HEK293 (cell line): ENCODE data around the gene MYCN.
"Not testable (repeated sequence)": the region's sequence is repeated elsewhere in the genome, so short reads cannot be mapped to it uniquely, and the experiment has no call there.

ENCODE experiments used
- CTCF ChIA-PET: fragments of 350-600 bp; formaldehyde crosslinking; extraction: SDS; loops from one replicate; lab custom pipeline; 2021; ENCODE audit warnings: antibody characterized with exemption; lab: Yijun Ruan, JAX
- POLR2A ChIA-PET: fragments of 300-600 bp; formaldehyde crosslinking; extraction: SDS; loops from one replicate; lab custom pipeline; 2020; ENCODE audit warnings: antibody characterized with exemption, inconsistent platforms; lab: Yijun Ruan, JAX
- H3K27ac ChIP-seq: fragments of 200-500 bp; sonication (Bioruptor generic); 2 replicates; pipeline ENCODE4 v1.5.1; 2014; ENCODE audit warnings: low read depth, low read length, control low read depth, inconsistent platforms; ENCODE audit errors: extremely low read depth
- H3K36me3 ChIP-seq, 2 experiments: fragments of 200-500 bp in 1 of 2; sonication (Bioruptor generic) in 1 of 2; 1 replicate in 1 of 2; 2 replicates in 1 of 2; pipeline ENCODE4 v1.5.1; 2014 to 2017; ENCODE audit warnings: inconsistent platforms in 2 of 2, low read length in 2 of 2; ENCODE audit not compliant: control insufficient read depth in 2 of 2, insufficient read depth in 1 of 2
- H3K4me1 ChIP-seq: fragments of 200-500 bp; sonication (Bioruptor generic); 2 replicates; pipeline ENCODE4 v1.5.1; 2014; ENCODE audit warnings: mild to moderate bottlenecking, low read length, inconsistent platforms; ENCODE audit not compliant: control insufficient read depth, insufficient read depth
- H3K4me3 ChIP-seq: 2 replicates; pipeline ENCODE4 v1.5.1; 2011; ENCODE audit warnings: low read depth, mild to moderate bottlenecking, control low read depth, low read length, moderate library complexity
- H3K9me3 ChIP-seq: fragments of 200-500 bp; sonication (Bioruptor generic); 2 replicates; pipeline ENCODE4 v1.5.1; 2014; ENCODE audit warnings: low read depth, low read length, inconsistent platforms; ENCODE audit not compliant: control insufficient read depth, insufficient read depth
- HOXD13 ChIP-seq: sonication (generic); formaldehyde crosslinking; IDR thresholded peaks from 2 replicates; pipeline ENCODE4 v1.8.0; 2022; ENCODE audit warnings: missing genetic modification reagents, borderline replicate concordance
- KLF17 ChIP-seq: fragments of 450-650 bp; formaldehyde crosslinking; IDR thresholded peaks from 2 replicates; pipeline ENCODE4 v1.5.1; 2016; ENCODE audit warnings: missing biosample characterization, missing genetic modification characterization
- MYNN ChIP-seq: fragments of 450-650 bp; formaldehyde crosslinking; IDR thresholded peaks from 2 replicates; pipeline ENCODE4 v1.5.1; 2016; ENCODE audit warnings: missing biosample characterization, missing genetic modification characterization, borderline replicate concordance
- RBAK ChIP-seq: fragments of 450-650 bp; formaldehyde crosslinking; IDR thresholded peaks from 2 replicates; pipeline ENCODE4 v1.5.1; 2016; ENCODE audit warnings: missing biosample characterization, missing genetic modification characterization
- SP2 ChIP-seq: fragments of 450-650 bp; formaldehyde crosslinking; IDR thresholded peaks from 2 replicates; pipeline ENCODE4 v1.5.1; 2016; ENCODE audit warnings: missing biosample characterization, missing genetic modification characterization
- SP3 ChIP-seq: fragments of 450-650 bp; formaldehyde crosslinking; IDR thresholded peaks from 2 replicates; pipeline ENCODE4 v1.5.1; 2016; ENCODE audit warnings: missing biosample characterization, missing genetic modification characterization
- WT1 ChIP-seq: fragments of 450-650 bp; formaldehyde crosslinking; IDR thresholded peaks from 2 replicates; pipeline ENCODE4 v1.5.1; 2016; ENCODE audit warnings: missing biosample characterization, missing genetic modification characterization
- ZFP41 ChIP-seq: fragments of 450-650 bp; formaldehyde crosslinking; IDR thresholded peaks from 2 replicates; pipeline ENCODE4 v1.5.1; 2016; ENCODE audit warnings: missing biosample characterization, missing genetic modification characterization, borderline replicate concordance
- ZFP69B ChIP-seq: fragments of 450-650 bp; formaldehyde crosslinking; IDR thresholded peaks from 2 replicates; pipeline ENCODE4 v1.5.1; 2016; ENCODE audit warnings: missing biosample characterization, missing genetic modification characterization
- ZIC2 ChIP-seq: fragments of 450-650 bp; formaldehyde crosslinking; IDR thresholded peaks from 2 replicates; pipeline ENCODE4 v1.5.1; 2016; ENCODE audit warnings: missing biosample characterization, missing genetic modification characterization
- ZNF133 ChIP-seq: fragments of 450-650 bp; formaldehyde crosslinking; IDR thresholded peaks from 2 replicates; pipeline ENCODE4 v1.5.1; 2016; ENCODE audit warnings: missing biosample characterization, missing genetic modification characterization
- ZNF19 ChIP-seq: fragments of 450-650 bp; formaldehyde crosslinking; IDR thresholded peaks from 2 replicates; pipeline ENCODE4; 2016; ENCODE audit warnings: missing biosample characterization, missing genetic modification characterization, low read depth
- ZNF2 ChIP-seq: fragments of 450-650 bp; formaldehyde crosslinking; IDR thresholded peaks from 2 replicates; pipeline ENCODE4 v1.5.1; 2016; ENCODE audit warnings: missing biosample characterization, missing genetic modification characterization
- ZNF211 ChIP-seq: fragments of 450-650 bp; formaldehyde crosslinking; IDR thresholded peaks from 2 replicates; pipeline ENCODE4 v1.5.1; 2016; ENCODE audit warnings: low read depth, missing biosample characterization, missing genetic modification characterization
- ZNF248 ChIP-seq: fragments of 450-650 bp; formaldehyde crosslinking; IDR thresholded peaks from 2 replicates; pipeline ENCODE4 v1.5.1; 2017; ENCODE audit warnings: missing biosample characterization, missing genetic modification characterization
- ZNF274 ChIP-seq, 2 experiments: fragments of 200-500 bp in 1 of 2; fragments of 450-650 bp in 1 of 2; sonication (Bioruptor generic) in 1 of 2; formaldehyde crosslinking in 1 of 2; IDR thresholded peaks; 2 replicates each; pipeline versions ENCODE4 v1.5.1 to v1.6.1; 2014 to 2016; ENCODE audit warnings: borderline replicate concordance in 1 of 2, inconsistent platforms in 1 of 2, low read length in 1 of 2, missing biosample characterization in 1 of 2, missing genetic modification characterization in 1 of 2
- ZNF37A ChIP-seq: fragments of 450-650 bp; IDR thresholded peaks from 2 replicates; pipeline ENCODE4 v1.5.1; 2018; ENCODE audit warnings: missing biosample characterization, missing genetic modification characterization
- ZNF529 ChIP-seq: fragments of 450-650 bp; formaldehyde crosslinking; IDR thresholded peaks from 2 replicates; pipeline ENCODE4 v1.5.1; 2017; ENCODE audit warnings: missing genetic modification characterization, missing biosample characterization; ENCODE audit not compliant: insufficient replicate concordance
- ZNF549 ChIP-seq: fragments of 450-650 bp; IDR thresholded peaks from 2 replicates; pipeline ENCODE4 v1.5.1; 2018; ENCODE audit warnings: missing biosample characterization, missing genetic modification characterization, mild to moderate bottlenecking, inconsistent platforms, moderate library complexity
- ZNF561 ChIP-seq: fragments of 450-650 bp; IDR thresholded peaks from 2 replicates; pipeline ENCODE4 v1.5.1; 2018; ENCODE audit warnings: missing biosample characterization, missing genetic modification characterization, borderline replicate concordance
- ZNF600 ChIP-seq: fragments of 450-650 bp; formaldehyde crosslinking; IDR thresholded peaks from 2 replicates; pipeline ENCODE4 v1.5.1; 2016; ENCODE audit warnings: missing biosample characterization, missing genetic modification characterization
- ZNF626 ChIP-seq: fragments of 450-650 bp; sonication (Bioruptor Pico); formaldehyde crosslinking; IDR thresholded peaks from 2 replicates; pipeline ENCODE4 v1.5.1; 2018; ENCODE audit warnings: missing biosample characterization, missing genetic modification characterization, inconsistent platforms
- ZNF707 ChIP-seq: fragments of 450-650 bp; formaldehyde crosslinking; IDR thresholded peaks from 2 replicates; pipeline ENCODE4 v1.5.1; 2016; ENCODE audit warnings: missing biosample characterization, missing genetic modification characterization
- ZNF768 ChIP-seq: fragments of 450-650 bp; formaldehyde crosslinking; IDR thresholded peaks from 2 replicates; pipeline ENCODE4 v1.5.1; 2018; ENCODE audit warnings: missing biosample characterization, mild to moderate bottlenecking, missing genetic modification characterization
- ZNF785 ChIP-seq: fragments of 450-650 bp; formaldehyde crosslinking; IDR thresholded peaks from 2 replicates; pipeline ENCODE4 v1.5.1; 2016; ENCODE audit warnings: missing biosample characterization, missing genetic modification characterization
- TF ChIP-seq, protein P1 (sequence below): fragments of 450-650 bp; formaldehyde crosslinking; IDR thresholded peaks from 2 replicates; pipeline ENCODE4 v1.5.1; 2016; ENCODE audit warnings: missing biosample characterization, missing genetic modification characterization

The MYCN gene

GRCh38 chr2:15950088-15950952 lies 10.0 kb downstream of the MYCN start:
- CTCF ChIA-PET = interaction anchor here (0.7 kb wide), 1 partner anchor 332 kb away, joined by 3 read pairs; no protein-coding TSS in a partner anchor

DNA sequence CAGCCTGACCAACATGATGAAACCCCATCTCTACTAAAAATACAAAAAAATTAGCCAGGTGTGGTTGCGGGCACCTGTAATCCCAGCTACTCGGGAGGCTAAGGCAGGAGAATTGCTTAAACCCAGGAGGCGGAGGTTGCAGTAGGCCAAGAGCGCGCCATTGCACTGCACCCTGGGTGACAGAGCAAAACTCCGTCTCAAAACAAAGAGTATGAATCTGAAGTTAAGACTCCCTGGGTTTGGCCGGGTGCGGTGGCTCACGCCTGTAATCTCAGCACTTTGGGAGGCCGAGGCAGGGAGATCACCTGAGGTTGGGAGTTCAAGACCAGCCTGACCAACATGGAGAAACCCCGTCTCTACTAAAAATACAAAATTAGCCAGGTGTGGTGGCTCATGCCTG lies 11.6 kb downstream of the MYCN start:
- H3K9me3 ChIP-seq, H3K4me3 ChIP-seq, H3K36me3 ChIP-seq, POLR2A ChIA-PET, H3K27ac ChIP-seq, CTCF ChIA-PET, H3K4me1 ChIP-seq: not testable (repeated sequence)

More at GRCh38 chr2:15950088-15950952, 10.0 kb downstream of the MYCN start:
- H3K27ac ChIP-seq = no peak overlapping the region
- H3K36me3 ChIP-seq = peaks cover 0 to 11% of the 10 kb centered on the region in 2 experiments; a peak in 1 of 3 replicates
- H3K9me3 ChIP-seq = no peaks in the 10 kb centered on the region
- POLR2A ChIA-PET = no interaction called here
- H3K4me3 ChIP-seq = no peak overlapping the region
- TF ChIP-seq ZNF2 (tag by site-specific recombination) = no peak
- TF ChIP-seq ZFP41 = no peak
- no peak for TF ChIP-seq SP3 (tag by site-specific recombination)
- TF ChIP-seq WT1 (tag by site-specific recombination) = no peak
- TF ChIP-seq HOXD13 = no peak
- TF ChIP-seq ZNF19 (tag by site-specific recombination) = no peak
- no peak for TF ChIP-seq ZIC2 (tag by site-specific recombination)
- no peak for TF ChIP-seq SP2 (tag by site-specific recombination)
- TF ChIP-seq ZNF211 = no peak
- no peak for TF ChIP-seq ZNF133
- no peak for TF ChIP-seq ZNF626
- no peak for TF ChIP-seq ZNF529 (tag by site-specific recombination)
- TF ChIP-seq ZNF561 (tag by site-specific recombination) = no peak
- TF ChIP-seq ZNF274 (IDR thresholded peaks at IDR 0.05; ENCODE audit: low read length) = no peak
- TF ChIP-seq ZNF274 (tag by site-specific recombination; IDR thresholded peaks at IDR 0.05; ENCODE audit: borderline replicate concordance) = no peak
- TF ChIP-seq ZNF785 (tag by site-specific recombination) = no peak
- no peaks in the 10 kb centered on the region for H3K4me1 ChIP-seq

- POLR2A ChIA-PET = no interaction called here
- TF ChIP-seq ZNF707 (tag by site-specific recombination) (no peak), ZNF600 (tag by site-specific recombination) (no peak)
- no peak overlapping the region for H3K27ac ChIP-seq
- H3K4me1 ChIP-seq = no peaks in the 10 kb centered on the region
- no peak overlapping the region for H3K4me3 ChIP-seq
- no peaks in the 10 kb centered on the region for H3K36me3 ChIP-seq
- no peaks in the 10 kb centered on the region for H3K9me3 ChIP-seq
- CTCF ChIA-PET = no interaction called here
These were observed 12.2 kb downstream of the MYCN start for GRCh38 chr2:15952451-15953146.

- POLR2A ChIA-PET = no interaction called here
- no peak overlapping the region for H3K27ac ChIP-seq
- CTCF ChIA-PET = interaction anchor here (0.9 kb wide), 1 partner anchor 9 kb away, joined by 3 read pairs; no protein-coding TSS in a partner anchor
- no peaks in the 10 kb centered on the region for H3K36me3 ChIP-seq
- no peak overlapping the region for H3K4me3 ChIP-seq
- no peaks in the 10 kb centered on the region for H3K9me3 ChIP-seq
- no peaks in the 10 kb centered on the region for H3K4me1 ChIP-seq
- no peak for TF ChIP-seq ZNF248
- TF ChIP-seq MYNN = no peak
- no peak for TF ChIP-seq RBAK
- no peak for TF ChIP-seq ZNF37A (tag by site-specific recombination)
- TF ChIP-seq, protein P1, sequence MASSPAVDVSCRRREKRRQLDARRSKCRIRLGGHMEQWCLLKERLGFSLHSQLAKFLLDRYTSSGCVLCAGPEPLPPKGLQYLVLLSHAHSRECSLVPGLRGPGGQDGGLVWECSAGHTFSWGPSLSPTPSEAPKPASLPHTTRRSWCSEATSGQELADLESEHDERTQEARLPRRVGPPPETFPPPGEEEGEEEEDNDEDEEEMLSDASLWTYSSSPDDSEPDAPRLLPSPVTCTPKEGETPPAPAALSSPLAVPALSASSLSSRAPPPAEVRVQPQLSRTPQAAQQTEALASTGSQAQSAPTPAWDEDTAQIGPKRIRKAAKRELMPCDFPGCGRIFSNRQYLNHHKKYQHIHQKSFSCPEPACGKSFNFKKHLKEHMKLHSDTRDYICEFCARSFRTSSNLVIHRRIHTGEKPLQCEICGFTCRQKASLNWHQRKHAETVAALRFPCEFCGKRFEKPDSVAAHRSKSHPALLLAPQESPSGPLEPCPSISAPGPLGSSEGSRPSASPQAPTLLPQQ = no peak
- TF ChIP-seq ZFP69B (tag by site-specific recombination) = no peak
- no peak for TF ChIP-seq ZNF549 (tag by site-specific recombination)
- no peak for TF ChIP-seq KLF17 (tag by site-specific recombination)
- no peak for TF ChIP-seq ZNF211
- TF ChIP-seq ZNF768 (tag by site-specific recombination) = no peak
These were observed 12.8 kb downstream of the MYCN start for GRCh38 chr2:15953147-15953630.
